Activated CD4-positive, alpha-beta T cell treated with anti-CD3 and anti-CD28 coated beads, Interleukin-2, amount 50 U/mL, for 1 hour (primary cell): Measurements from ENCODE around the gene CAMSAP1.

Experiments
- DNase-seq: peaks from one replicate; pipeline ENCODE4 v3.0.0-alpha.2; 2020

The CAMSAP1 gene

GRCh38 chr9:135878528-135879236 lies 28.7 kb downstream of the CAMSAP1 start:
- DNase-seq = no peak

GRCh38 chr9:135877791-135878527 lies 29.4 kb downstream of the CAMSAP1 start:
- DNase-seq = no peak

- DNase-seq = no peak
Observed at GRCh38 chr9:135876936-135877335, 30.4 kb downstream of the CAMSAP1 start.

GRCh38 chr9:135874859-135875258 lies 32.5 kb downstream of the CAMSAP1 start:
- DNase-seq = no peak

- no peak for DNase-seq
Observed at GRCh38 chr9:135869909-135870308, 37.4 kb downstream of the CAMSAP1 start.

GRCh38 chr9:135865531-135865930 lies 41.8 kb downstream of the CAMSAP1 start:
- no peak for DNase-seq

- DNase-seq = peak; percentile 77
Observed at GRCh38 chr9:135864447-135865049, 42.8 kb downstream of the CAMSAP1 start.

GRCh38 chr9:135862809-135863208 lies 44.5 kb downstream of the CAMSAP1 start:
- DNase-seq = no peak

GRCh38 chr9:135858491-135859185 lies 48.7 kb downstream of the CAMSAP1 start:
- DNase-seq = no peak

GRCh38 chr9:135857843-135858242 lies 49.5 kb downstream of the CAMSAP1 start:
- no peak for DNase-seq

GRCh38 chr9:135857371-135857786 lies 50.0 kb downstream of the CAMSAP1 start:
- no peak for DNase-seq

- no peak for DNase-seq
Observed at GRCh38 chr9:135851748-135852147, 55.6 kb downstream of the CAMSAP1 start.

GRCh38 chr9:135850737-135851136 lies 56.6 kb downstream of the CAMSAP1 start:
- no peak for DNase-seq

- DNase-seq = no peak
Observed at GRCh38 chr9:135849181-135849580, 58.2 kb downstream of the CAMSAP1 start.

- DNase-seq = no peak
Observed at GRCh38 chr9:135848341-135849047, 58.9 kb downstream of the CAMSAP1 start.

GRCh38 chr9:135847833-135848232 lies 59.5 kb downstream of the CAMSAP1 start:
- DNase-seq = no peak

GRCh38 chr9:135840539-135840938 lies 66.8 kb downstream of the CAMSAP1 start:
- DNase-seq = no peak

GRCh38 chr9:135840107-135840506 lies 67.2 kb downstream of the CAMSAP1 start:
- DNase-seq = no peak

- no peak for DNase-seq
Observed at GRCh38 chr9:135839516-135839915, 67.8 kb downstream of the CAMSAP1 start.

- no peak for DNase-seq
Observed at GRCh38 chr9:135835131-135835530, 72.2 kb downstream of the CAMSAP1 start.

GRCh38 chr9:135833864-135834263 lies 73.5 kb downstream of the CAMSAP1 start:
- no peak for DNase-seq

GRCh38 chr9:135830496-135830895 lies 76.8 kb downstream of the CAMSAP1 start:
- DNase-seq = no peak

GRCh38 chr9:135828656-135829055 lies 78.7 kb downstream of the CAMSAP1 start:
- DNase-seq = no peak
